Measurements from ENCODE around the gene STK36.

The STK36 gene

DNA sequence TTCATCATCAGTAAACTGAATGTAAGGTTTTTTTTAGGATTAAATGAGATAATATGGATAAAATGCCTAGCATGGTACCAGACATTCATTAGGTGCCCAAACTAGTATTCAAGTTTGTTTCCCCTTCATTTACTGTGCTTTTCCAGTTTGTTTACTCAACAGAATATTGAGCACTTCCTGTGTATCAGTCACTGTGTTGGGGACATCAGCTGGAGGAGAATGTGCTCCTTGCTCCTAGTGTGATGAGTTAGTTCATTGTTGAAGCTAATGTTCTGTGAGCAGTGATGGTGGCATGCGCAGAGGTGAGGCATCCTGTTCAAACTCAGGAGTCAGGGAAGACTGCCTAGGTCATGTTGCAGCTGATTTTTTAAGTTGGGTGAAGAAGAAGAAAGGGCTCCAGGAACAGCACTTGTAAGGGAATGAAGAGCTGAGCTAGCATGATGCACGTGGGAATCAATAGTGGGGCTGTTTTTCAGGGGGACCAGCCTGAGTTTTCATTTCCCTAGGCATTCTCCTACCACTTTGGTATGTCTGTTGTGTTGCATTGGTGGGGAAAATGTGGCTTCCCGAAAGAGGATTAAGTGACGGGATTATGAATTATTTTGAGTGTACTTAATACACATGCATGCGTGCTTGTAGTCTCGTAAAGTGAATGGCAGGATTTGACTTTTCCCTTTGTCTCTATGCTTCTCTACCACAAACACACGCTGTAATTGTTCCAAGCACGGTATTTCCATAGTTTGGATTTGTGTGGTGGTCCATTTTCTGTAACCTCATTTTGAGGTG is 62.5 kb downstream of the STK36 start:
- Histone ChIP-seq H3K4me3 (ENCODE audit: low read length) (no peak overlapping the region), H3K36me3 (ENCODE audit: insufficient read depth, low read length) (peaks cover 27% of the 10 kb centered on the region), H3K27me3 (ENCODE audit: insufficient read depth, low read length) (no peaks in the 10 kb centered on the region), H3K4me1 (ENCODE audit: insufficient read depth, low read length) (peaks cover 23% of the 10 kb centered on the region), H3K9me3 (ENCODE audit: insufficient read depth, low read depth, low read length) (no peaks in the 10 kb centered on the region), H3K27ac (ENCODE audit: low read depth, low read length) (no peak overlapping the region), H3K9ac (ENCODE audit: low read depth, low read length) (no peak overlapping the region)
- 97% methylated on average over 8 of the region's 8 CpGs for WGBS

DNA sequence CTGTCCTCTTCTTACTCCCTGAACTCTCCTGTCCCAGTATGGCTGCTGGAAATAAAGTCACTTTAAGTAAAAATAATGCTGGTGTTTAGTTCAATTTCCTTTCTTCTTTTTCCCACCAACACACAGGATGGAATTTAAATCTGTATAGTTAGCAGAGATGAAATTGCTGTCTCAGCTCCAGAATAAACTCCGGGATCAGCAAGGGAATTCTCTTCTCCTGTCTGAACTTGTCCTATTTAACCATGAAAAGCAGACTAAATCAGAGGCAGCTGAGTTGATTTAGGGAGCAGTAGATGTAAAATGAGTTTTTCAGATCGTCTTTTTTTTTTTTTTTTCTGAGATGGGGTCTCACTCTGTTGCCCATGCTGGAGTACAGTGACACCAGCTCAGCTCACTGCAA is 64.6 kb downstream of the STK36 start:
- no peak overlapping the region for H3K9ac ChIP-seq (ENCODE audit: low read depth, low read length)
- WGBS: 93% methylated on average over 2 of the region's 2 CpGs
- no peaks in the 10 kb centered on the region for H3K27me3 ChIP-seq (ENCODE audit: insufficient read depth, low read length)
- no peak overlapping the region for H3K27ac ChIP-seq (ENCODE audit: low read depth, low read length)
- H3K36me3 ChIP-seq (ENCODE audit: insufficient read depth, low read length): peaks cover 48% of the 10 kb centered on the region
- no peaks in the 10 kb centered on the region for H3K9me3 ChIP-seq (ENCODE audit: insufficient read depth, low read depth, low read length)
- H3K4me1 ChIP-seq (ENCODE audit: insufficient read depth, low read length): peaks cover 20% of the 10 kb centered on the region
- no peak overlapping the region for H3K4me3 ChIP-seq (ENCODE audit: low read length)

- 88% methylated on average over 6 of the region's 6 CpGs for WGBS
- Histone ChIP-seq H3K4me3 (ENCODE audit: low read length) (no peak overlapping the region), H3K36me3 (ENCODE audit: insufficient read depth, low read length) (peaks cover 93% of the 10 kb centered on the region), H3K9ac (ENCODE audit: low read depth, low read length) (no peak overlapping the region), H3K27ac (ENCODE audit: low read depth, low read length) (no peak overlapping the region), H3K4me1 (ENCODE audit: insufficient read depth, low read length) (no peaks in the 10 kb centered on the region; the same call in 1 of the 2 replicates), H3K9me3 (ENCODE audit: insufficient read depth, low read depth, low read length) (no peaks in the 10 kb centered on the region), H3K27me3 (ENCODE audit: insufficient read depth, low read length) (no peaks in the 10 kb centered on the region)
Observed at GRCh38 chr2:218743068-218743467, 71.2 kb downstream of the STK36 start.

- Histone ChIP-seq H3K9ac (ENCODE audit: low read depth, low read length) (no peak overlapping the region), H3K4me3 (ENCODE audit: low read length) (no peak overlapping the region), H3K9me3 (ENCODE audit: insufficient read depth, low read depth, low read length) (no peaks in the 10 kb centered on the region), H3K36me3 (ENCODE audit: insufficient read depth, low read length) (peaks cover 92% of the 10 kb centered on the region), H3K27ac (ENCODE audit: low read depth, low read length) (no peak overlapping the region), H3K4me1 (ENCODE audit: insufficient read depth, low read length) (no peaks in the 10 kb centered on the region; the same call in 1 of the 2 replicates), H3K27me3 (ENCODE audit: insufficient read depth, low read length) (no peaks in the 10 kb centered on the region)
- WGBS: 94% methylated on average over 3 of the region's 3 CpGs
Observed at GRCh38 chr2:218744615-218745014, 72.7 kb downstream of the STK36 start.

DNA sequence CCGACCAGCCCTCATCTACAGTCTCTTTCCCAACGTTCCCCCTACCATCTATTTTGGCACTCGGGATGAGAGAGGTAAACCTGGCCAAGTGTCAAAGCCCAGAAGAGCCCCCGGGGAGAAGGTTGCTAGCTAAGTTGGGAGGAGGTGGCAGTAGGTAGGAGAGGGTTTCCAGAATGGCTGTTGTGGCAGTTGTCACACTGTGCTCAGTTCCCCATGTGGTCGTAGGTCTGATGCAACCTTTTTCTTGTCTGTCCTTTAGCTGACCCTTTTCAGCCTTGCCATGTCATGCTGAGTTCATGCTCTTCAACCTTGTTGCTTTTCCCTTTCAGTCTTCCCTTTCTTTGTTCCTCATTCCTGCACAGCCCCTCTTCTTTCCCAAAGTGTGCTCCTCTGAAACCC is 73.3 kb downstream of the STK36 start:
- Histone ChIP-seq H3K27ac (ENCODE audit: low read depth, low read length) (no peak overlapping the region), H3K9ac (ENCODE audit: low read depth, low read length) (no peak overlapping the region), H3K4me1 (ENCODE audit: insufficient read depth, low read length) (no peaks in the 10 kb centered on the region; the same call in 1 of the 2 replicates), H3K36me3 (ENCODE audit: insufficient read depth, low read length) (peaks cover 92% of the 10 kb centered on the region), H3K4me3 (ENCODE audit: low read length) (no peak overlapping the region), H3K27me3 (ENCODE audit: insufficient read depth, low read length) (no peaks in the 10 kb centered on the region), H3K9me3 (ENCODE audit: insufficient read depth, low read depth, low read length) (no peaks in the 10 kb centered on the region)
- WGBS: 77% methylated on average over 5 of the region's 5 CpGs

DNA sequence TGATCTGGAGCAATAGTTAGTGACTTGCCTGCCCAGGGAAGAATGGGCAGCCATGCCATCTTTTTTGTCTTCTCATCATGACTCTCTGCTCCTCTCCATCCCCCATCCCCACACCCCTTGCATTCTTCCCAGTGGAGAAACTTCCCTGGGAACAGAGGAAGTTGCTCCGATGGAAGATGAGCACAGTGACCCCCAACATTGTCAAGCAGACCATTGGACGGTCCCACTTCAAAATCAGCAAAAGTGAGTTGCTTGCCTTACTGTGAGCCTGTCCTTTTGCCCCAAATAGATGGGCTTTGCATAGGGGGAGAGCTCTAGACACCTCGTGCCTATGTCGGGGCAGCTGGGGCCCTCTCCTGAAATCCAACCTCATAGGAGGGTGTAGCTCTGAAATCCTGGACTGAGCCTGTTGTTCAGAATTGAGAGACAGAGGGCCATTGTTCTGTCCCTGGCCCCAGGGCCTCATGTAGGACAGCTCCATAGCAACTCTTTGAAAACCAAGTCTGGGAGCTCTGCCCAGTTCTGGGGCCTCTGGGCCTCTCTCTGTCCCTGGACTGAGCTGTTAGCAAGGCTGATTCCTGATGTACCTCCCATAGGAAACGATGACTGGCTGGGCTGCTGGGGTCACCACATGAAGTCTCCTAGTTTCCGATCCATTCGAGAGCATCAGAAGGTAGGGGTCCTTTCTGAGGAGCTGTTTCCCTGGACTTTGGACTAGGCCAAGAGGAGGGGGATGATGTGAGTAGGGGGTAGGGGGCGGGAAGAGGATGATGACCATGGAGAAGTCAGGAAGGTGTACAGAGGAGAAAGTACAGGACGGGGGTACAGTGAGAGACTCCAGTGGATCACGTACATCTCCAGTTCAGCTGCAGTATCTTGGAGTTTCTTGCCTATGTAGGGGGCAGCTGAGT is 73.9 kb downstream of the STK36 start:
- Histone ChIP-seq H3K9me3 (ENCODE audit: insufficient read depth, low read depth, low read length) (no peaks in the 10 kb centered on the region), H3K27ac (ENCODE audit: low read depth, low read length) (no peak overlapping the region), H3K4me3 (ENCODE audit: low read length) (no peak overlapping the region), H3K36me3 (ENCODE audit: insufficient read depth, low read length) (peaks cover 92% of the 10 kb centered on the region), H3K27me3 (ENCODE audit: insufficient read depth, low read length) (no peaks in the 10 kb centered on the region), H3K4me1 (ENCODE audit: insufficient read depth, low read length) (no peaks in the 10 kb centered on the region; the same call in 1 of the 2 replicates), H3K9ac (ENCODE audit: low read depth, low read length) (no peak overlapping the region)
- WGBS: 92% methylated on average over 10 of the region's 10 CpGs

DNA sequence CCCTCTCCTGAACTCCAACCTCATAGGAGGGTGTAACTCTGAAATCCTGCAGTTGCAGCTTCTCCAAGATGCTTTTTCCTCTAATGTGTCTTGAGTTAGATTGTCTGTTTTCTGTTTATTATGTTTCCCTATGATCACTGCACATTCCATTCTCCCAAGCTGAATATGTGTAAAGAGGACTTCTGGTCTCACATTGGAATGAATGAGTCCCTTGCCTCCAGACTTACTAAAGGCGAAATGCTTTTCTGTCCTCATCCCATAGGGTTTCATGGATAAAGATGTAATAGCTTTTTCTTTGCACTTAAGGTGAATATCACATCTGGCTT is 74.5 kb downstream of the STK36 start:
- H3K4me1 ChIP-seq (ENCODE audit: insufficient read depth, low read length): no peaks in the 10 kb centered on the region; the same call in 1 of the 2 replicates
- no peaks in the 10 kb centered on the region for H3K9me3 ChIP-seq (ENCODE audit: insufficient read depth, low read depth, low read length)
- no peak overlapping the region for H3K27ac ChIP-seq (ENCODE audit: low read depth, low read length)
- no peaks in the 10 kb centered on the region for H3K27me3 ChIP-seq (ENCODE audit: insufficient read depth, low read length)
- H3K4me3 ChIP-seq (ENCODE audit: low read length): no peak overlapping the region
- H3K36me3 ChIP-seq (ENCODE audit: insufficient read depth, low read length): peaks cover 92% of the 10 kb centered on the region
- no peak overlapping the region for H3K9ac ChIP-seq (ENCODE audit: low read depth, low read length)
- 92% methylated on average over 1 of the region's 1 CpG for WGBS

DNA sequence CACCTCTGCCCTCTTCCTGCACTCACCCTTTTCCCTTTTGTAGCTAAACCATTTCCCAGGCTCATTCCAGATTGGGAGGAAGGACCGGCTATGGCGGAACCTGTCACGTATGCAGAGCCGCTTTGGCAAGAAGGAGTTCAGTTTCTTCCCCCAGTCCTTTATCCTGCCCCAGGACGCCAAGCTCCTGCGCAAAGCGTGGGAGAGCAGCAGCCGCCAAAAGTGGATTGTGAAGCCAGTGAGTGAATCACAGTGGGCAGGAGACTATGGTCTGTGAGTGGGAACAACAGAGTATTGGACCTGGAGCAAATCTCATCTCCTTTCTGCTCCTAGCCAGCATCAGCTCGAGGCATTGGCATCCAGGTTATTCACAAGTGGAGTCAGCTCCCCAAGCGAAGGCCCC is 75.1 kb downstream of the STK36 start:
- H3K36me3 ChIP-seq (ENCODE audit: insufficient read depth, low read length): peaks cover 90% of the 10 kb centered on the region

GRCh38 chr2:218748741-218749441 is 77.0 kb downstream of the STK36 start:
- Histone ChIP-seq H3K9ac (ENCODE audit: low read depth, low read length) (no peak overlapping the region), H3K9me3 (ENCODE audit: insufficient read depth, low read depth, low read length) (no peaks in the 10 kb centered on the region), H3K4me1 (ENCODE audit: insufficient read depth, low read length) (no peaks in the 10 kb centered on the region; the same call in 1 of the 2 replicates), H3K4me3 (ENCODE audit: low read length) (no peak overlapping the region), H3K27me3 (ENCODE audit: insufficient read depth, low read length) (no peaks in the 10 kb centered on the region), H3K27ac (ENCODE audit: low read depth, low read length) (no peak overlapping the region), H3K36me3 (ENCODE audit: insufficient read depth, low read length) (peaks cover 97% of the 10 kb centered on the region)
- WGBS: 95% methylated on average over 7 of the region's 8 CpGs

More for the DNA sequence above, 75.1 kb downstream of the STK36 start:
- Histone ChIP-seq H3K27ac (ENCODE audit: low read depth, low read length) (no peak overlapping the region), H3K9ac (ENCODE audit: low read depth, low read length) (no peak overlapping the region), H3K27me3 (ENCODE audit: insufficient read depth, low read length) (no peaks in the 10 kb centered on the region), H3K4me3 (ENCODE audit: low read length) (no peak overlapping the region), H3K9me3 (ENCODE audit: insufficient read depth, low read depth, low read length) (no peaks in the 10 kb centered on the region), H3K4me1 (ENCODE audit: insufficient read depth, low read length) (no peaks in the 10 kb centered on the region; the same call in 1 of the 2 replicates)
- 97% methylated on average over 10 of the region's 10 CpGs for WGBS
